ENCODE data around the gene ATF7IP2.

Gene ATF7IP2

DNA sequence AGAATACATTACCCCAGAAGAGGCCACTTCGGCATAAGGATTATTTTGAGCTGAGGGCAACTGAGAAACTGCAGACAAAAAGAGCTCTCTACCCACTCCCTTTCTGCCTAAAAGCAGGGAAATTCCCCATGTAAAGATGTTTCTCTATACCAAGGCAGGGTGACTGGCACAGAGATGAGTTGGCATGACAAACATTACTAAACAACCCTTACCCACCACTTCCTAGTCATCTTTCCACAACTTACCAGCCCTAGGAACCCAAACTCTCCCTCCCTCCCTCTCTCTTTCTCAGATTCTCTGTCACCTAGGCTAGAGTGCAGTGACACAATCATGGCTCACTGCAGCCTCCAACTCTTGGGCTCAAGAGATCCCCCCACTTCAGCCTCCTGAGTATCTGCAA lies 126.0 kb downstream of the ATF7IP2 start:
- no peak for DNase-seq (ENCODE audit: low spot score)

DNA sequence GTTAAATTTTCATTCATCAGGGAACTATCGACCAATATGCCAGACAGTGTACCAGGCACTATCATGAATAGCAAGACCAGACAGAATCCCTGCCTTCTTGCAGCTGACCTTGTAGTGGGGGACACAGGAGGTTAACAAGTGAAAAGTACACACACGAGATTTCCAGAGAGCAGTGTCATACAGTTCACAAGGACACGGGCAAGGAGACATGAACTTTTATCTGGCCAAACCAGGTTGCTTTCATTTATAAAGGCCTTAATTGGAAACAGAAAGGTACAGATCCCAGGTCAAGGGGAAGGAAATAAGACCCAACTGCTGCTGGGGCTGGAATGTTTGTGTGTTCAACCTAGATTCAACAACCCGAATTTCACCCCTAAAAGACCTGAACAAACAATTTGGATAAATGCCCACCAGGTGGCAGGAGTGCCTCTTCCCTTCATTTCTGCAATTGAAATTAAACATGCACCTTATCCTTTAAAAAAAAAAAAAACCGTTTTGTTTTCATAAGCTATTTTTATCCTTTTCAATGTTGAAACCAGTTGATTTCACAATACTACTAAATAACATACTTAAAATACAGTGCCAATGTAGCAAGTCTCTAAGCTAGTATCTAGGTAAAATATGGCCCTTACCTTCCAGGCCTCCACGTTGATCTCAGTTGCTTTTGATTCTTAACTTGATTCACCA lies 128.7 kb downstream of the ATF7IP2 start:
- DNase-seq (ENCODE audit: low spot score): peak; percentile 55

DNA sequence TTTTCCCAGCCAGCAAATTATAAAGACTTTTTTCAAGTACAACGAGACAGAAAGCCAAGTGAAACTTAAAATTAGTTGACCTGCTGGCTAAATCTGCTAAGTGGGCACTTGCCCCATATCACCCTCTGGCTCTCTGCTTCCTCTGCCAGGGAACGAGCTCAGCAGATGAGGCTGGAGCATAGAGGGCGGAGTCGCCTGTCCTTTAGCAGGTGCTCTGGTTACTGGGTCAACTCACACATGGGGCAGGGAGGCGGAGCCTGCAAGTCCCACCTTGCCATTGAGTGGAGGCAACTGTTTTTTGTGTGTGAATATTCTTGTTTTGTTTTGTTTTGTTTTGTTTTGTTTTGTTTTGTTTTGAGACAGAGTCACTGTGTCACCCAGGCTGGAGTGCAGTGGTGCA lies 132.0 kb downstream of the ATF7IP2 start:
- DNase-seq (ENCODE audit: low spot score): no peak

DNA sequence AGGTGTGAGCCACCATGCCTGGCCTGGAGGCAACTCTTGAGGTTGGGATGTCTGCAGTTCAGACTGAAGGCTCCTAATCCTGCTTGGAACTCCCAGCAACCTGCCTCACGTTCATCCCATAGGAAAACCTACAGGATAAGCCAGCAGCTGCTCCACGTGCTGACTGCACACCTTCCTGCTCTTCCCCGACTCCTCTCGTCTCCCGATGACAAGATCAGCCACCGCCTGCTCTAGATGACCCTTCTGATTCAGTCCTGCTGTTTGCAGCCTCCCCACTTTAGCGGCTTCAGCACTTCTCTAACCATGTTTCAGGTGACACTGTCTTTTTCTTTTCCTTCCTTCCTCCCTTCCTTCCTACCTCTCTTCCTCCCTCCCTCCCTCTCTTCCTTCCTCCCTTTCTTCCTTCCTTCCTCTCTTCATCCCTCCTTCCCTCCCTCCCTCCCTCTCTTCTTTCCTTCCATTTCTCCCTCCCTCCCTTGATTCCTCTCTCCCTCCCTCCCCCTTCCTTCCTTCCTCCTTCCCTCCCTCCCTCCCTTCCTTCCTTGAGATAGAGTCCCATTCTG lies 132.7 kb downstream of the ATF7IP2 start:
- no peak for DNase-seq (ENCODE audit: low spot score)

DNA sequence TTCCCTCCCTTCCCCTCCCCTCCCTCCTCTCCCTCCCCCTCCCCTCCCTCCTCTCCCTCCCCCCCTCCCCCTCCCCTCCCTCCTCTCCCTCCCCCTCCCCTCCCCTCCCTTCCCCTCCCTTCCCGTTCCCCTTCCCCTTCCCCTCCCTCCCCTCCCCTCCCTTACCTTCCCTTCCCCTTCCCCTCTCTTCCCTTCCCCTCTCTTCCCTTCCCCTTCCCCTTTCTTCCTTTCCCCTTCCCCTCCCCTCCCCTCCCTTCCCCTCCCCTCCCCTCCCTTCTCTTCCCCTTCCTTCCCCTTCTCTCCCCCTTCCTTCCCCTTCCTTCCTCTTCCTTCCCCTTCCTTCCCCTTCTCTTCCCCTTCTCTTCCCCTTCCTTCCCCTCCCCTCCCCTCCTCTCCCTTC lies 133.4 kb downstream of the ATF7IP2 start:
- no peak for DNase-seq (ENCODE audit: low spot score)

DNA sequence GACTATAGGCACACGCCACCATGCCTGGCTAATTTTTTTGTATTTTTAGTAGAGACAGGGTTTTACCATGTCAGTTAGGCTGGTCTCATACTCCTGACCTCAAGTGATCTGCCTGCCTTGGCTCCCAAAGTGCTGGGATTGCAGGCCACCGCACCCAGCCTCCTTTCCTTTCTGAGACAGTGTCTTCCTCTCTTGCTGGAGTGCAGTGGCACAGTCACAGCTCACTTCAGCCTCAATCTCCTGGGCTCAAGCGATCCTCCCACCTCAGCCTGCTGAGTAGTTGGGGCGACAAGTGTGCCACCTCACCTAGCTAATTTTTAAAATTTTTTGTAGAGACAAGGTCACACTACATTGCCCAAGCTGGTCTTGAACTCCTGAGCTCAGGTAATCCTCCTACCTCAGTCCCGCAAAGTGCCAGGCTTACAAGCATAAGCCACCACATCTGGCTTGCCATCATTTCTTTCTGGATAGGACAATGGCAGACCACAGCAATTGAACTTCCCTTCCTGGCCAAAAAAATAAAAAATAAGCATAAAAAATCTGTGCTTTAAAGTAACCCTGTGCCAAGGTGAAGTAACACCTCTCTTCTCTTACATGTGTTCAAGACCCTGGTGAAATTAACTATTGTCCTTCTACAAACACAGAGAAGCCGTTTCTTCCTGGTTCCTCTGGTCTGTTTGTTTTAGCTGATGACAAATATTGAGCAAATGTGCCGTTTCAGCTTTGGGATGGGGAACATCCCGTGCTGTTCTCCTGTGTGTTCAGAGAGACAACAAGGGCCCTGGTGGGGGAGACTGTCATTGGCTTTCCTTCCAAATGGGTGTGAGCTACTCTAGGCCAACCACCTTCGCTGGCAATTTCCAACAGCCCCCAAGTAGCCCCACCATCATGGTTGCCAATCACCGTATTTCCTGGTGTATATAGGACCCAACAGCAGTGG lies 134.3 kb downstream of the ATF7IP2 start:
- DNase-seq (ENCODE audit: low spot score): no peak

DNA sequence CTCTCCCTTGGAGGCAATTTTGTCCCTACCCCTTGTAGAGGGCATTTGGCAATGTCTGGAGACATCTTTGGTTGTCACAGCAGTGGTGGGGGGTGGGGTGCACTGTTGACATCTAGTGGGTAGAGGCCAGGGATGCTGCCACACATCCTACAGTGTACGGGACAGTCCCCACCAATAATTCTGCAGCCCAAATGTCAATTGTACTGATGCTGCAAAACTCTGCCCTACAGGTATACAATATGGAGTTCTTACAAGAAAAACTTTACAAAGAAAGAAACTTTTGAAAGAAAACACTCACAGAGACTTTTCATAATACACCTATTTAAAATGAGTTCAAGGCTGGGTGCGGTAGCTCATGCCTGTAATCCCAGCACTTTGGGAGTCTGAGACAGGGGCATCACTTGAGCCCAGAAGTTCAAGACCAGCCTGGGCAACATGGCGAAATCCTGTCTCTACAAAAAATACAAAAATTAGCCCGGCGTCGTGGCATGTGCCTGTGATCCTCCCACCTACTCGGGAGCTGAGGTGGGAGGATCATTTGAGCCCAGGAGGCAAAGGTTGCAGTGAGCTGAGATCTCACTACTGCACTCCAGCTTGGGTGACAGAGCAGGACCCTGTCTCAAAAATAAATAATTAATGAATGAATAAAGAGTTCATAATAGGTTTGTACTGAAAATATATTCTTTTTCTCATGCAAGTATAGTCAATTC lies 135.2 kb downstream of the ATF7IP2 start:
- DNase-seq (ENCODE audit: low spot score): no peak

DNA sequence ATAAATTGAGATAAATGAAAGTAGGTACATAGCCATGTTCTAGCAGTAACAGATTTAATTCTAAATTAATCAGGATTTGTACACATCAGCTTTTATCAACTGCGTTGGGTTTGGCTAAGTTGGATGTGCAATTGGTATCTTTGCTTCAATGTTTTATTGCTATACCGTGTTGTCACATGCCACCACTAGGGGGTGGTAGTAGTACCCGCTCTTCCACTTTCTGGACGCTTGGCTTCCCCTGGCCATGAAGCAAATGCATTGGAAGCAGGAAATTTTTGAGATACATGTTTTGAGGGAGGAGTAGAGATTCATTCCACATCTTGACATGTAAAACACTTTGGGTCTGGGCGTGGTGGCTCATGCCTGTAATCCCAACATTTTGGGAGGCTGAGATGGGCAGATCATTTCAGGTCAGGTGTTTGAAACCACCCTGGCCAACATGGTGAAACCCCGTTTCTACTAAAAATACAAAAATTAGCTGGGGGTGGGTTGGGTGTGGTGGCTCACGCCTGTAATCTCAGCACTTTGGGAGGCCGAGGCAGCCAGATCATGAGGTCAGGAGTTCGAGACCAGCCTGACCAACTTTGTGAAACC lies 135.9 kb downstream of the ATF7IP2 start:
- DNase-seq (ENCODE audit: low spot score): peak; percentile 67

DNA sequence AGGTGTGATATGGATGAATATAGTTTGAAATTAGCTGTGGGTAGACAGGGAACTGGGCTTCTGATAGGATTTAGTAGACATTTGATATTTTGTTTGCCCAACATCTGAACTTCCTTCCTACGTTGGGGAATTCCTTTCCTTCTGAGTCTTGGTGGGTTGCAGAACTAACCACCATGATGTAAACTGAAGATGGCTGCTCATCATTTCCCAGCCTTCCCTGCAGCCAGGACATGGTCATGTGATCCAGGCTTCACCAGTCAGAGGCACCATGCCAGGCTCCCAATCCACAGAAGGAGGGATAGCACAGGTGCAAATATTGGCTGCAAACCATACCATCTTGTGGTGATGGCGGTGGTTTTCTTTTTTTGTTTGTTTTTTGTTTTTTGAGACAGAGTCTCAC lies 137.1 kb downstream of the ATF7IP2 start:
- DNase-seq (ENCODE audit: low spot score): no peak

DNA sequence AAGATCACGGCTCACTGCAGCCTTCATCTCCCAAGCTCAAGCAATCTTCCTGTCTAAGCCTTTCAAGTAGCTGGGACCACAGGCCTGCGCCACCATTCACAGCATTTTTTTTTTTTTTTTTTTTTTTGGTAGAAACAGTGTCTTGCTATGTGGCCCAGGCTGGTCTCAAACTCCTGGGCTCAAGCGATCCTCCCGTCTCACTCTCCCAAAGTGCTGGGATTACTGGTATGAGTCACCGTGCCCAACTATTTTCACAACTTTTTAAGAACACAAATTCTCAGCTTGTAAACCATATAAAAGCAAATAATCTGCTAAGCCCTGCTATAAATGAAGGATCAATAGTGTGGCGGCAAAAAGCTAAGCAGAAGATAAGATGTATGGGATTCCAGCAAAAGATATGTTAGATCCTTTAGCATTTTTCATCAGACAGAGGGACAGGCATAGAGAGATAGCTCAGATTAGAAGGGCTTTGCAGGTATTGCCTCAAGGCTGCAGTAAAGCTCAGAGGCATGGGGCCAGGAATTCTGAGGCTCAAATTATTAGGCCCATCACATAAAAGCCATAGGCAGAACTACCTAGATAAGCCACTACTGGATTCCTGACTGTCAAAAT lies 139.5 kb downstream of the ATF7IP2 start:
- no peak for DNase-seq (ENCODE audit: low spot score)

DNA sequence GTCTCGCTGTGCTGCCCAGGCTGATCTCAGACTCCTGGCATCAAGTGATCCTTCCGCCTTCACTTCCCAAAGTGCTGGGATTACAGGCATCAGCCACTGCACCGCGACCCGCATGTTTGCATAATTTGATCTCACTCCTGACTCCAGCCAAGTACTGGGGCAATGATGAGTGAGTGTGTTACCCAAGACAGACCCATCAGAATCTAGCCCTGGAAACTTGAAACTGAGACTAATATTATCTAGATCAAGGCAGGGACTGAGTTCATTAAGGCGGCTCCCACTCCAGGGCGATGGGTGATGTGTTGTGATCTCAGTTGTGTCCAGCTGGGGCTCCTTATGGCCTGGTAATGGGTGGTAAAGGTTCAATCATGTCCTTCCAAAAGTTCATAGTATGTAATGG lies 141.1 kb downstream of the ATF7IP2 start:
- no peak for DNase-seq (ENCODE audit: low spot score)

DNA sequence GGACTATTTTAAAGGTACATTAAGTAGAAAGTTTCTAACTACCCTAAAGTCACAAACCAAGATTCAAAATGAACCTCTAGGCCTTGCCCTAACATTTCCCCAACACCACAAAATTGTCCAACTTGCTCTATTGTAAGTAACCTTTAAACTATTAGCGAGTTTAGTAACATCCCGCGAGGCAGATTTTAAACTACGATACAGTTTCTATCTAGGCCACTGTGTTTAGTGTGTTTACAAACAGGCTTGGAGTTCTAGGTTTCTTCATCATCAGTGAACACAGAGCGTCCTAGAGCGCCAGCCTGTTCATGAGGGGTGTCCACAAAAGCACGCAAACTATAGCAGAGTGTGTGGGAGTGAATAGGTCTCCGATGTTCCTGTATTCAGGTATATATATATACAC lies 142.8 kb downstream of the ATF7IP2 start:
- DNase-seq (ENCODE audit: low spot score): no peak

DNA sequence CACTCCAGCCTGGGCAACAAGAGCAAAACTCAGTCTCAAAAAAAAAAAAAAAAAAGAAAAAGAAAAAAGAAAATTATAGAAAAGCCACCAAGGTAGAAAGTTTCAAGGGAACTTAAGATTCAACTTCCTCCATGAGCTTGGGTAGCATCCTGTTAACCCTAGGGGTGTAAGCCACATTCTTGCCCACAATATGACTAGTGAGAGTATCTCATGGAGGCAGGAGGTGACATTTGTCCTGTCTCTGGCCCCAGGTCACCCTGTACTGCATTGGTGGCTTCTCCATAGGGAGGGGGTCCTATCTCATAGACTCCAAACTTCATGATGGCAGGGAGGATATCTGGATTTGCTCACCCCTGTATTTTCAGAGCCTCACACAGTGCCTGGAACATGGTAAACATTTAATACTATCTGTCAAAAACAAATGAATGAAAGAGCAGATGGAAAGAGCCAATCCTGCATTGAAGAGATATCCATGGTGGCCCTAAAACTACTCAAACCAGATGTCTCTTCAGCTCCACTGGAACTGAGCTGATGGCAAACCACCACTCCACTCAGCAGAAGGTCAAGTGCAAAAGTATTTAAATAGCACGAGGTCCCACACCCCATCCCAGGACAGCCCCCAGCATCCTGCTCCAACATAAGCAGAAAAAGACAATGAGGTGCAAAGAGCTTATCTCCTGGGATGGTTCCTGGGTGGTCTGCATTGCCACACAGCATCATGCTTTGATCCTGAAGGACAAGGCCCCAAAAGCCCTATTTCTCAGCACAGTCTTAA lies 144.2 kb downstream of the ATF7IP2 start:
- no peak for DNase-seq (ENCODE audit: low spot score)

DNA sequence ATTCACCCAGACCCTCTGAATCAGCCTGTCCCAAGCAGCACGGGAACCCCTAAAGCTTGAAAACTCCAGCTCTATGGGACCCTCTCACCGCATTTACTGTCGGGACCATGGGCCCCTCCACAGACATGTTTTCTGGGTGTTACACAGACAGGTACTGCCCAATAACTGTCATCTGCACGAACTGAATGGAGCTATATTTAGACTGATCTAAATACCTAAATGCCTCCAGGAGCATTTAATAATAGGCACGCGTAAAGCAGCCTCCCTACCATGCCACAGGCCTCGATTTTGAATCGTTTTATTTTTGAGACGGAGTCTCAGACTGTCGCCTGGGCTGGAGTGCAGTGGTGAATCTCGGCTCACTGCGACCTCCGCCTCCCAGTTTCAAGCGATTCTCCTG lies 144.8 kb downstream of the ATF7IP2 start:
- DNase-seq (ENCODE audit: low spot score): no peak

DNA sequence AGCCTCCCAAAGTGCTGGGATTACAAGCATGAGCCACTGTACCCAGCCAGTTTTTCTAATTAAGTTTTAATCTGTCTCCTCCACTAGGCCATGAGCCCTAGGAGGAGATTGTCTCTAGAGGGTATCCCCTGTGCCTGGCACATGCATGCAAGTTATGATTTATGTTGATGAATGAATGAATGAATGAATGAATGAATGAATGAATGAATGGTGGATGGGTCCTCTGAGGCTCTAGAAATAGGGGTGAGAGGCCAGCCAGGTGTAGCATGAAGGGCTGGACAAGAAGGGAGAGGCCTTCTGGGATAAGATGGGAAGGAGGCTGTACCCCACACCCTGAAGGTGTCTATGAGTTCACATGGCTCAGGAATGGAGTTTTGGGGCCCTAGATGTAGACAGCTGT lies 145.7 kb downstream of the ATF7IP2 start:
- DNase-seq (ENCODE audit: low spot score): no peak

All from hepatic stellate cell (primary cell).